ENCODE results near the gene DNAJC3.

DNAJC3 gene

GRCh38 chr13:95706356-95706755, 29.4 kb downstream of the DNAJC3 start:
- TF ChIP-seq EZH2phosphoT487 (IDR thresholded peaks at IDR 0.05; ENCODE audit: low read depth) (no peak), CTCF (IDR thresholded peaks at IDR 0.05; ENCODE audit: low read depth, low read length) (no peak)
- H3K4me1 ChIP-seq (ENCODE audit: low read length): no peaks in the 10 kb centered on the region
- H3K9me3 ChIP-seq (ENCODE audit: insufficient read depth, low read length): no peaks in the 10 kb centered on the region
- no peak overlapping the region for H3K9ac ChIP-seq (ENCODE audit: low read length)
- peaks cover 30% of the 10 kb centered on the region for H3K79me2 ChIP-seq (ENCODE audit: low read length)
- no peak overlapping the region for H3K4me3 ChIP-seq (ENCODE audit: low read length)
- peaks cover 15% of the 10 kb centered on the region for H3K36me3 ChIP-seq (replicated peaks; ENCODE audit: low read depth, low read length)
- no peak overlapping the region for H3K27ac ChIP-seq (ENCODE audit: low read length)
- no peak overlapping the region for H2AFZ ChIP-seq (ENCODE audit: low read depth, low read length)
- H3K4me2 ChIP-seq (ENCODE audit: low read length): no peak overlapping the region
- H3K27me3 ChIP-seq (ENCODE audit: low read depth, low read length): no peaks in the 10 kb centered on the region
- H4K20me1 ChIP-seq (ENCODE audit: insufficient read depth, low read length): peaks cover 69% of the 10 kb centered on the region

- peaks cover 22% of the 10 kb centered on the region for H3K36me3 ChIP-seq (replicated peaks; ENCODE audit: low read depth, low read length)
- H3K4me2 ChIP-seq (ENCODE audit: low read length): no peak overlapping the region
- no peak overlapping the region for H2AFZ ChIP-seq (ENCODE audit: low read depth, low read length)
- H3K79me2 ChIP-seq (ENCODE audit: low read length): peaks cover 30% of the 10 kb centered on the region
- no peaks in the 10 kb centered on the region for H3K4me1 ChIP-seq (ENCODE audit: low read length)
- H4K20me1 ChIP-seq (ENCODE audit: insufficient read depth, low read length): peaks cover 62% of the 10 kb centered on the region
- TF ChIP-seq CTCF (IDR thresholded peaks at IDR 0.05; ENCODE audit: low read depth, low read length): no peak
- no peak for TF ChIP-seq EZH2phosphoT487 (IDR thresholded peaks at IDR 0.05; ENCODE audit: low read depth)
- H3K27me3 ChIP-seq (ENCODE audit: low read depth, low read length): no peaks in the 10 kb centered on the region
- no peaks in the 10 kb centered on the region for H3K9me3 ChIP-seq (ENCODE audit: insufficient read depth, low read length)
- no peak overlapping the region for H3K4me3 ChIP-seq (ENCODE audit: low read length)
- no peak overlapping the region for H3K27ac ChIP-seq (ENCODE audit: low read length)
- no peak overlapping the region for H3K9ac ChIP-seq (ENCODE audit: low read length)
Observed at GRCh38 chr13:95707035-95707434, 30.1 kb downstream of the DNAJC3 start.

GRCh38 chr13:95707442-95708390, 30.8 kb downstream of the DNAJC3 start:
- Histone ChIP-seq H3K27ac (ENCODE audit: low read length) (no peak overlapping the region), H3K4me2 (ENCODE audit: low read length) (no peak overlapping the region), H4K20me1 (ENCODE audit: insufficient read depth, low read length) (peaks cover 55% of the 10 kb centered on the region), H3K4me1 (ENCODE audit: low read length) (no peaks in the 10 kb centered on the region), H3K36me3 (replicated peaks; ENCODE audit: low read depth, low read length) (peaks cover 29% of the 10 kb centered on the region), H3K9ac (ENCODE audit: low read length) (no peak overlapping the region), H2AFZ (ENCODE audit: low read depth, low read length) (no peak overlapping the region), H3K4me3 (ENCODE audit: low read length) (no peak overlapping the region), H3K27me3 (ENCODE audit: low read depth, low read length) (no peaks in the 10 kb centered on the region), H3K79me2 (ENCODE audit: low read length) (peaks cover 30% of the 10 kb centered on the region), H3K9me3 (ENCODE audit: insufficient read depth, low read length) (no peaks in the 10 kb centered on the region)
- TF ChIP-seq CTCF (IDR thresholded peaks at IDR 0.05; ENCODE audit: low read depth, low read length) (no peak), EZH2phosphoT487 (IDR thresholded peaks at IDR 0.05; ENCODE audit: low read depth) (no peak)

- no peaks in the 10 kb centered on the region for H3K9me3 ChIP-seq (ENCODE audit: insufficient read depth, low read length)
- H3K4me1 ChIP-seq (ENCODE audit: low read length): no peaks in the 10 kb centered on the region
- no peaks in the 10 kb centered on the region for H3K27me3 ChIP-seq (ENCODE audit: low read depth, low read length)
- H3K79me2 ChIP-seq (ENCODE audit: low read length): peaks cover 30% of the 10 kb centered on the region
- H4K20me1 ChIP-seq (ENCODE audit: insufficient read depth, low read length): peaks cover 49% of the 10 kb centered on the region
- H3K4me2 ChIP-seq (ENCODE audit: low read length): no peak overlapping the region
- TF ChIP-seq EZH2phosphoT487 (IDR thresholded peaks at IDR 0.05; ENCODE audit: low read depth) (no peak), CTCF (IDR thresholded peaks at IDR 0.05; ENCODE audit: low read depth, low read length) (no peak)
- H2AFZ ChIP-seq (ENCODE audit: low read depth, low read length): no peak overlapping the region
- H3K36me3 ChIP-seq (replicated peaks; ENCODE audit: low read depth, low read length): peaks cover 35% of the 10 kb centered on the region
- H3K27ac ChIP-seq (ENCODE audit: low read length): no peak overlapping the region
- H3K9ac ChIP-seq (ENCODE audit: low read length): no peak overlapping the region
- H3K4me3 ChIP-seq (ENCODE audit: low read length): no peak overlapping the region
Observed at GRCh38 chr13:95708391-95708774, 31.4 kb downstream of the DNAJC3 start.

Data from OCI-LY3 (cell line).